Uterus (tissue), 4 donors: ENCODE data around the gene TLK1. TPM values are rescaled to one million over a fixed set of nuclear protein-coding genes. Genes with fewer than 3 reads are reported as not detected.

Experiments
- DNase-seq, 2 donors: peaks; one replicate each; pipeline ENCODE4 v3.0.0-alpha.2; 2019 to 2020
- H3K27ac ChIP-seq, 2 donors: fragments of 200-600 bp; sonication (generic); 1 replicate in 1 of 2; 2 replicates in 1 of 2; pipeline ENCODE4 v1.5.1; 2016 to 2018
- H3K27me3 ChIP-seq, 2 donors: fragments of 200-600 bp; sonication (generic); one replicate each; pipeline ENCODE4 v1.5.1; 2018 to 2019; ENCODE audit warnings: control low read depth in 1 of 2
- H3K36me3 ChIP-seq, 2 donors: fragments of 200-600 bp; sonication (generic); one replicate each; pipeline ENCODE4 v1.5.1; 2019; ENCODE audit warnings: control low read depth in 1 of 2
- H3K4me1 ChIP-seq, 2 donors: fragments of 200-600 bp; sonication (generic); one replicate each; pipeline ENCODE4 v1.5.1; 2018 to 2019; ENCODE audit warnings: control low read depth in 1 of 2
- H3K4me3 ChIP-seq, 2 donors: fragments of 200-600 bp; sonication (generic); 1 replicate in 1 of 2; 2 replicates in 1 of 2; pipeline ENCODE4 v1.5.1; 2018 to 2019; ENCODE audit warnings: mild to moderate bottlenecking in 1 of 2
- H3K9me3 ChIP-seq, 2 donors: fragments of 200-600 bp; sonication (generic); one replicate each; pipeline ENCODE4 v1.5.1; 2019; ENCODE audit warnings: control low read depth in 1 of 2
- POLR2A ChIP-seq, 2 donors: fragments of 450-650 bp; IDR thresholded peaks; one replicate each; pipeline ENCODE4 v1.6.1; 2016; ENCODE audit warnings: antibody characterized with exemption in 2 of 2, mild to moderate bottlenecking in 1 of 2, moderate library complexity in 1 of 2
- intact Hi-C: fragments of 100-400 bp; cut with DNase I; formaldehyde crosslinking; loops from one replicate; pipeline ENCODE4 v1.15.1; 2023; ENCODE audit warnings: low total_unique reads
- total RNA-seq, 4 donors: library from RNA; depleted of rRNA in 3 of 4; stranded (reverse); fragments of >200 nt in 3 of 4; gene quantifications; one replicate each; pipeline versions ENCODE4 v1.1.0 to v1.2.4, GENCODE V29; 2014 to 2023
- TF ChIP-seq, protein P1 (sequence below), 4 experiments: fragments of 200-600 bp in 2 of 4; fragments of 450-650 bp in 2 of 4; sonication (generic) in 2 of 4; IDR thresholded peaks; one replicate each; pipeline ENCODE4 v1.5.1; 2016 to 2019; ENCODE audit warnings: antibody characterized with exemption in 4 of 4, mild to moderate bottlenecking in 2 of 4, moderate library complexity in 1 of 4
- donor health status: DM: yes; HTN: yes; CAD: no.

TLK1 gene
- total RNA-seq, 4 donors from 2014 or later, result 24.4 to 77.3 (median 36.1) TPM

DNA sequence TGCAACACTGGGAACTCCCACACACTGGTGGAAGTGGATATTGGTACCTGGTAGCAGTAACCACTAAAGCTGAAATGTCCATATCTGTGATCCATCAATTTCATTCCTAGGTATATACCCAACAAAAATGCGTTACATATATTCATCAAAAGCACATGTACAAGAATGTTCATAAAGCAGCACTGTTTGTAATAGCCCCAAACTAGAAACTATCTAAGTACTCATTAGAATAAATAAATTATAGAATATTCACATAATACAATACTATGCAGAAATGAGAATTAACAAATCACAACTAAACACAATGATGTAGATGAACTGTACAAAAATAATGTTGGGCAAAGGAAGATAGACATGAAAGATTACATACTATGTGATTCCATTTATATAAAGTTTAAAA lies 11.1 kb upstream of the TLK1 start:
- intact Hi-C loops, result no loop called here

DNA sequence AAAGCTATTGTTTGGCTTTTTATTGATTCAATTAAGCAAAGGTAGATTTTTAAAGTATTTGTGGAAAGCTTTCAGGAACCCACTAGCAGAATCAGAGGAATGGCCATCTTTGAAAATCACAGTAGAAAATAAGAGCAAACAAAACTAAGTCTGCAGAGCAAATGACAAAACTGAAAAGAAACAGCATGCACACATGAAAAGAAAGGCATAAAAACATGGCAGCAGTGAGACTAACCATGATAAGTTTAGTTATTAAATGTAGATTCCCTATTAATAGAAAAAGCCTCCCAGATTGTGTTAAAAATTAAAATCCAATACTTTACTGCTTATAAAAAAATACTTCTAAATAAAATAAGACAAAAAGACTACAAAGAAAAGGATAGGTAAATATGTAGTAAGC lies 9.1 kb upstream of the TLK1 start:
- intact Hi-C loops, result no loop called here
- DNase-seq, result no peak
- TF ChIP-seq, protein P1, sequence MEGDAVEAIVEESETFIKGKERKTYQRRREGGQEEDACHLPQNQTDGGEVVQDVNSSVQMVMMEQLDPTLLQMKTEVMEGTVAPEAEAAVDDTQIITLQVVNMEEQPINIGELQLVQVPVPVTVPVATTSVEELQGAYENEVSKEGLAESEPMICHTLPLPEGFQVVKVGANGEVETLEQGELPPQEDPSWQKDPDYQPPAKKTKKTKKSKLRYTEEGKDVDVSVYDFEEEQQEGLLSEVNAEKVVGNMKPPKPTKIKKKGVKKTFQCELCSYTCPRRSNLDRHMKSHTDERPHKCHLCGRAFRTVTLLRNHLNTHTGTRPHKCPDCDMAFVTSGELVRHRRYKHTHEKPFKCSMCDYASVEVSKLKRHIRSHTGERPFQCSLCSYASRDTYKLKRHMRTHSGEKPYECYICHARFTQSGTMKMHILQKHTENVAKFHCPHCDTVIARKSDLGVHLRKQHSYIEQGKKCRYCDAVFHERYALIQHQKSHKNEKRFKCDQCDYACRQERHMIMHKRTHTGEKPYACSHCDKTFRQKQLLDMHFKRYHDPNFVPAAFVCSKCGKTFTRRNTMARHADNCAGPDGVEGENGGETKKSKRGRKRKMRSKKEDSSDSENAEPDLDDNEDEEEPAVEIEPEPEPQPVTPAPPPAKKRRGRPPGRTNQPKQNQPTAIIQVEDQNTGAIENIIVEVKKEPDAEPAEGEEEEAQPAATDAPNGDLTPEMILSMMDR (IDR thresholded peaks at IDR 0.05), result no peak
- no peak for TF ChIP-seq POLR2A (IDR thresholded peaks at IDR 0.05)
- Histone ChIP-seq H3K27ac (no peak overlapping the region), H3K4me1 (no peaks in the 10 kb centered on the region), H3K27me3 (peaks cover 0 to 6% of the 10 kb centered on the region in 2 donors), H3K9me3 (no peaks in the 10 kb centered on the region), H3K36me3 (no peaks in the 10 kb centered on the region), H3K4me3 (no peak overlapping the region)

More for the DNA sequence above, 11.1 kb upstream of the TLK1 start:
- peaks cover 0 to 6% of the 10 kb centered on the region in 2 donors for H3K27me3 ChIP-seq
- TF ChIP-seq, protein P1 (IDR thresholded peaks at IDR 0.05), result no peak
- TF ChIP-seq POLR2A (IDR thresholded peaks at IDR 0.05), result no peak
- H3K4me3 ChIP-seq, result no peak overlapping the region
- no peak for DNase-seq
- no peak overlapping the region for H3K27ac ChIP-seq
- H3K4me1 ChIP-seq, result no peaks in the 10 kb centered on the region
- no peaks in the 10 kb centered on the region for H3K36me3 ChIP-seq
- no peaks in the 10 kb centered on the region for H3K9me3 ChIP-seq

DNA sequence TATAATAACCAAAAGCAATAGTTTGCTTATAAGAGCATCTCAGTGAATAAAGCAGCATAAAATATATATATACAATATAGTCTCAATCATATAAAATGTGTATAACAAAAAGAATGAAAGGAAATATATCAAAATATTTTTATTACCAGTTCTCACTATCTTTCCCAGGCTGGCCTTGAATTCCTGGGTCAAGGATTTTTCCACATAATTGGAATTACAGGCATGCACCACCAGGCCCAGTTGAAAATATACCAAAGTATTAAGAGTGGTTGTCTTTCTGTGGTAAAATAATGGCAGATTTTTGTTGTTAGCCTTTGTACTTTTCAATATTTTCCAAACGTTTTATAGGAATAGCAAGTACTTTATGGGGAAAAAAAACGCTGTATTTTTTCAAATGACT lies 8.6 kb upstream of the TLK1 start:
- Histone ChIP-seq H3K9me3 (no peaks in the 10 kb centered on the region), H3K27ac (no peak overlapping the region), H3K4me3 (no peak overlapping the region), H3K36me3 (no peaks in the 10 kb centered on the region), H3K4me1 (no peaks in the 10 kb centered on the region), H3K27me3 (peaks cover 0 to 6% of the 10 kb centered on the region in 2 donors)
- TF ChIP-seq, protein P1 (IDR thresholded peaks at IDR 0.05), result no peak
- TF ChIP-seq POLR2A (IDR thresholded peaks at IDR 0.05), result no peak
- no peak for DNase-seq
- intact Hi-C loops, result no loop called here

DNA sequence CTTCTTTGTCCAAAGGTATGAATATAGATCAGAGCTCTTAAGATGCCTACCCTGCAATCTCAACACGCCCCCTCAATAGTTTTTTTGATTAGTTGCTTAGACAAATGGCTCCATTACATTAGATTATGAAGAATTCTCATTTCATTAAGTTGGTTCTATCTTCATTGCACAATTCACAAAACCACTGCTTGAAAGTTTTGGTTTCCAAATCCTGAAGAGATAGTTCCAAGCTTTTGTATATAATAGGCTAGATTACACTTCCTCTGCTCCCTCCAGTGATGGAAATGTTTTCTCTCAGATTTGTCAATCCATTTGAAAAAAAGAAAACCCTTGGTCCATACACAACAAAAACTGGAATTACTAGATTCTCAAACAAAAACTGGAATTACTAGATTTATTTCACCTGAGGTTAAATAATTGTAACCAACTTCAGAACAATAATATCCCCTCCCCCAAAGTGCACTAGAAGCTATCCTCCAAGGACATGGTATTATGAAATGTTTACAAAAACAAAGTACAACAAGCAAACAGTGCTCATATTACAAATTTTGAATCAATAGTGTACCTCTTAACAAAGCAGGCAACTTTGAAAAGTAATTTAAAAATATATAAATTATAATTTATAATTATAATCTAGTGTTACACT lies 6.8 kb upstream of the TLK1 start:
- no peak for DNase-seq
- peaks cover 0 to 6% of the 10 kb centered on the region in 2 donors for H3K27me3 ChIP-seq
- intact Hi-C loops, result no loop called here
- H3K27ac ChIP-seq, result no peak overlapping the region
- no peaks in the 10 kb centered on the region for H3K9me3 ChIP-seq
- TF ChIP-seq, protein P1 (IDR thresholded peaks at IDR 0.05), result no peak
- no peak for TF ChIP-seq POLR2A (IDR thresholded peaks at IDR 0.05)
- no peaks in the 10 kb centered on the region for H3K4me1 ChIP-seq
- no peak overlapping the region for H3K4me3 ChIP-seq
- H3K36me3 ChIP-seq, result no peaks in the 10 kb centered on the region

DNA sequence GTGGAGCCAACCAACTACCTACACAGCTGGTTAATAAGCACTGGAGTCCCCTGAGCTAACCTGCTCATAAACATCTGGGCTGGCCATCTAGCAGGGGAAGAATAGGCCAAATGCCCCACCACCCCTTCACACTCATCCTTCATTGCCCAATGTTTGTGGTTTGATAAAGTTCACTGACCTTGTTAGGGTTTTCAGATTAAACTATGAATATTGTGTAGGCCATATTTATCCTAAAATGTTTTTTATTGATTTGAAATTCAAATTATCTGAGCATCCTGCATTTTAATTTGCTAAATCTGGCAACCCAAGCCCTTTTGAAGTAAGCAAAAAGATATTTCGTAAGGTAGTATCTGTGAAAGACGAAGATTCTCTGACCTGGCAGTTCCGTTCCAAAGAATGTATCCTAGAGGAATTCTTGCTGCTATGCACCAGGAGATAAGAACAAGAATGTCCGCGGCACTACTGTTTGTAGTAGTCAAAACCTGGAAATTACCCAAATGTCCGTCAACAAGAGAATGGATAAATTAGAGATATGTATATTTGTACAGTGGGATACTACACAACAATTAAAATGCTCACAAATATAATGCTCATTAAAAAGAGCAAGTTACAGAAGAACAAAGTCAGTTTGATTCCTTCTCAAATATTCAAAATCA lies 5.8 kb upstream of the TLK1 start:
- Histone ChIP-seq H3K9me3 (no peaks in the 10 kb centered on the region), H3K4me3 (no peak overlapping the region), H3K36me3 (no peaks in the 10 kb centered on the region), H3K4me1 (no peaks in the 10 kb centered on the region), H3K27me3 (peaks cover 0 to 6% of the 10 kb centered on the region in 2 donors), H3K27ac (no peak overlapping the region)
- TF ChIP-seq, protein P1 (IDR thresholded peaks at IDR 0.05), result no peak
- DNase-seq, result no peak
- intact Hi-C loops, result no loop called here
